Skeletal muscle cell (primary cell): Measurements from ENCODE around the gene METTL8.

Experiments used
- DNase-seq: peaks from one replicate; pipeline ENCODE4 v3.0.0-alpha.2; 2010; ENCODE audit warnings: low read depth
- H3K4me3 ChIP-seq: 2 replicates; pipeline ENCODE4 v1.5.1; 2011; ENCODE audit warnings: low read depth, mild to moderate bottlenecking, control low read depth, low read length, moderate library complexity

Gene METTL8

DNA sequence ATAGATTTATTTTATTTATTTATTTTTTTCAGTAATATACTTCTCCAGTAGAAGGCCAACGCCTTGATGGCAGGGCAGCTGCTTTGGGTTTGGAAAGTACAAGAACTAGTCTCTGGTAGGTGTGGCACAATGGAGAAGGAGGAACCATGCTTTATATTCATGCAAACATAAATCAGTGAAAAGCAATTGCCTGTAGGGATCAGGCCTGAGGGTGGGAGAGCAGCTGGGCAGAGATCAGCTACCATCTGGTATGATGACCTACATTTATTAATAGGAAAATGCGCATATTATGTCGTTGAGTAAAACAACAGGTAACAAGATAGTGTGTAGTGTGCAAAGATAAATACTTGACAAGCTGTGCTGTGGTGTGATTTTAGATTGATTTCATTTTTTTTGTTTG, 152.7 kb downstream of the METTL8 start:
- no peak for DNase-seq

DNA sequence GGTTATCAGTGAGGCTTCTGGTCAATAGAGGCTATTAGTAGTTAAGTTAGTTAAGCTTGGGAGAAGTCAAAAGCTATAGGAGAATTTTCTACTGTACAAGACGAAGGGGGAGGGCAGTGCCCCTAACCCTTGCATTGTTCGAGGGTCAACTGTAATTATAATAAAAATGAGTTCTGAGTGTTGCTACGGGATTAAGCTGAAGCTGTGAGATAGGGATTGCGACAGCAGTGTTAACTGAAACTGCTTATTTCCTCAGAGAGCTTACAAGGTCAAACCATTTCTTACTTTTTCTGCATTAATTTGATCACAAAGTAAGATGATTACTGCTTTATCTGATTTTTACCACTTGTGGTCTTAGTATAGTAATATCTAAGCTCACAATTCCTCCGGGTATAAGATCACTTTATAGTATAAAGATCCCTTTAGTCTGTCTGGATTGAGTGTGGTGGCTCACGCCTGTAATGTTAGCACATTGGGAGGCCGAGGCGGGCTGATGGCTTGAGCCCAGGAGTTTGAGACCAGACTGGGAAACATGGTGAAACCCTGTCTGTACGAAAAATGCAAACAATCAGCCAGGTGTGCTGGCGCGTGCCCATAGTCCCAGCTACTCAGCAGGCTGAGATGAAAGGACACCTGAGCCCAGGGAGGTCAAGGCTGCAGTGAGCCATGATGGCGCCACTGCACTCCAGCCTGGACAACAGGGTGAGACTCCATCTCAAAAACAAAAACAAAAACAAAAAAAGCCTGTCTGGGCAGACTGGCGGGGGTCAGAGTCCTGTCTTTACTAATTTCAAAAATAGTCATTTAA, 153.6 kb downstream of the METTL8 start:
- no peak overlapping the region for H3K4me3 ChIP-seq
- no peak for DNase-seq

More for the DNA sequence above, 152.7 kb downstream of the METTL8 start:
- H3K4me3 ChIP-seq: no peak overlapping the region

- H3K4me3 ChIP-seq: no peak overlapping the region
- no peak for DNase-seq
Measured at GRCh38 chr2:171274757-171275156, 159.0 kb downstream of the METTL8 start.

GRCh38 chr2:171271971-171272436, 161.8 kb downstream of the METTL8 start:
- DNase-seq: peak; percentile 78
- H3K4me3 ChIP-seq: no peak overlapping the region

GRCh38 chr2:171271386-171271785, 162.4 kb downstream of the METTL8 start:
- no peak for DNase-seq

GRCh38 chr2:171267855-171268629, 165.7 kb downstream of the METTL8 start:
- no peak overlapping the region for H3K4me3 ChIP-seq
- no peak for DNase-seq

More at GRCh38 chr2:171271386-171271785, 162.4 kb downstream of the METTL8 start:
- no peak overlapping the region for H3K4me3 ChIP-seq
